RCC 7860 (cell line): ENCODE measurements around the gene NOVA2.
A peak's percentile ranks its signal among the peaks of the same experiment; 100 is the strongest.

Experiments
- DNase-seq: peaks from one replicate; pipeline ENCODE4 v3.0.0-alpha.2; 2015; ENCODE audit warnings: low spot score
- FAIRE-seq: peaks from 2 replicates; lab custom pipeline; 2012; peaks lifted over from hg19 to GRCh38; lab: Jason Lieb, UNC

The NOVA2 gene, protein sequence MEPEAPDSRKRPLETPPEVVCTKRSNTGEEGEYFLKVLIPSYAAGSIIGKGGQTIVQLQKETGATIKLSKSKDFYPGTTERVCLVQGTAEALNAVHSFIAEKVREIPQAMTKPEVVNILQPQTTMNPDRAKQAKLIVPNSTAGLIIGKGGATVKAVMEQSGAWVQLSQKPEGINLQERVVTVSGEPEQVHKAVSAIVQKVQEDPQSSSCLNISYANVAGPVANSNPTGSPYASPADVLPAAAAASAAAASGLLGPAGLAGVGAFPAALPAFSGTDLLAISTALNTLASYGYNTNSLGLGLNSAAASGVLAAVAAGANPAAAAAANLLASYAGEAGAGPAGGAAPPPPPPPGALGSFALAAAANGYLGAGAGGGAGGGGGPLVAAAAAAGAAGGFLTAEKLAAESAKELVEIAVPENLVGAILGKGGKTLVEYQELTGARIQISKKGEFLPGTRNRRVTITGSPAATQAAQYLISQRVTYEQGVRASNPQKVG

DNA sequence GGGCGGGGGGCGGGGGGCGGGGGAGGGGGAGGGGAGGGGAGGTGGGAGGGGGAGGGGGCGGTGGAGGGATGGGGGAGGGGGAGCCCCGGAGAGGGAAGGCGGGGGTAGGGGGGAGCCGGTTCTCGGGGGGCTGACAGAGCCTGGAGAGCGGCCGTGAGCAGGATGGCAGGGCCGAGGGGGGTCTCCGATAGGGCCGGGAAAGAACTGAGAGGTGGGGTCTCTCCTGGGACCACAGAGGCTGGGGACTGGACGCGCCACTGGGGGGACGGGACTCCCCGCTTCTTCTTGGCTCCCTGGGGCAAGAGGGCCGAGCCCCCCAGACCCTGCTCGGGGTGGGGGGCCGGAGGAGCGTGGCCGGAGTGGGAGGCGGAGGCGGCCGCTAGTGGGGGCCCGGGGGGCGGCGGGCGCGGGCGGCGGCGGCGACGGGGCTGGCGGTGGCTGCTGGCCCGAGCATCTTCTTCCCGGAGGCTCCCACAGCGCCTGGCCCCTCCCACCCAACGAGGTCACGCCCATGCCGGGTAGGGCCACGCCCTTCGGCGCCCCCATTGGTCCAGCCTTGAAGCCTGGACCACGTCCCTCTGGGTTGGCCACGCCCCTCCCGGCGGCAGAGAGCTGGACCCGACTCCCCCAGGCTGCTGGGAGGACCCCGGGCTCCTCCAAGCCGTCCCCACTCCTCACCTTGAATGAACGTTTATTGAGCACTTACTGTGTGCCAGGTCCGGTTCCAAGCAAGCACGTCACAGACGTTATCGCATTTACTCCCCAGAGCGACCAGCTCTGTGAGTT is at the start of gene NOVA2:
NOVA2 (minus strand) TSS at position 313 of the 786 bp plus-strand sequence. CDS start 514 bp downstream, outside the sequence.
- DNase-seq, result no peak
- no peak for FAIRE-seq

DNA sequence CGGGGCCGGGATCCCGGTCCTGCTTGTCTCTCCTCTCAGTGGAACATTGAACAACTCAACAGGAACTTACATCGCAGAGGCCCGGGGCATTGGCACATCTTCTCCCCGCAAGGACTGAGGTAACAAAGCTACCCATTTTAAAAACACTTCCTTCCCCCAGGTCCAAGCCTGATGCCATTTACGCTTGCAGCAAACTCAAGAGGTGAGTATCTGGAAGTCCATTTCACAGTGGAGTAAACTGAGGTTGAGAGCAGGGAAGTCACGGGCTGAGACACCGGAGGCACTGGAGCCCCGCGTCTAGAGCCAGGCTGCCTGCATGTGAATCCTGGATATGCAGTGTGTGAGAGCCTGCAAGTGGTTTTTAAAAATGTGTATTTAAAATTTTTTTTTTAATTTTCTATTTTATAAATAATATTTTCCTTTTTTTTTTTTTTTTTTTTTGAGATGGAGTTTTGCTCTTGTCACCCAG is 49.7 kb upstream of the NOVA2 start:
- DNase-seq (no peak), FAIRE-seq (no peak)

DNA sequence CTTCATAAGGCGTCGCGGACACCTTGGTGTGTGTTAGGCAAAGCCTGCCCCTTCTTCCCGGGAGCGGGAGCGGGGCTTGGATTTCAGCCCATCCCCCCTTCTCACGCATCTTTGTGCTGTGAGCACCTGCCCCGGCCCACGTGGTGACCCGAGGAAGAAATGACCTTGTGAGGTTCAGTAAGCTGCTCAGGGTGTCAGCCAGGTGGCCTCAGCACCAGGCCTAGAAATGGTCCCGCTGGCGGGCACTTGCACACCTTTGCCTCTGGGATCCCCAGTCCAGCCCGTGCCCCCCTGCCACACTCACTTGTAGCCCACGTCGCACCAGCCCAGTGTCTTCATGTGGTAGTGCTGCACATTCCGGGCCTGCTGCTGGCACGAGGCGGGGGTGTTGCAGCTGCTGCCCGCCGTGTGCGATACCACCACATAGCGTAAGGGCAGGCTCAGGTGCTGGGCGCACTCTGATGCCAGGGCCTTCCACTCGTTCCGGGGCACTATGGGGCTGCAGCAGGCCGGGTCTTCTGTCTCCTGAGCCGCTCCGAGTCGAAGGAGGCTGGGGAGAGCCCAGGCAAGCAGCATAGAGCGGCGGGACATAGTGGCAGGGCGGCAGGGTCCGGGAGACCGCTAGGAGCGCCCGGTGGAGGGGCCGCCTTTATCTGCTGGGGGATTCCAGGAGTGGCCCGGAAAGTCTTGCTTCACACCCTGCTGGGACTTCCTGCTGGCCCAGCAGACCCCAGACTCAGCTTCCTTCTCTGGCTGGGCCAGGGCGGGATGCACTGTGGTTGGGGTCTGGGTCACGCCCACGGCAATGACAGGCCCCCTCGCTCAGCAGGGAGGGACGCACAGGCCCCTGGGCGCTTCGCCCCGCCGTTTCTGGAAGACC is 49.0 kb upstream of the NOVA2 start, which contains the start of gene PGLYRP1:
PGLYRP1 (minus strand) TSS at position 623 of the 880 bp plus-strand sequence; CDS start at position 591, 32 bp downstream.
- FAIRE-seq (no peak), DNase-seq (no peak)

DNA sequence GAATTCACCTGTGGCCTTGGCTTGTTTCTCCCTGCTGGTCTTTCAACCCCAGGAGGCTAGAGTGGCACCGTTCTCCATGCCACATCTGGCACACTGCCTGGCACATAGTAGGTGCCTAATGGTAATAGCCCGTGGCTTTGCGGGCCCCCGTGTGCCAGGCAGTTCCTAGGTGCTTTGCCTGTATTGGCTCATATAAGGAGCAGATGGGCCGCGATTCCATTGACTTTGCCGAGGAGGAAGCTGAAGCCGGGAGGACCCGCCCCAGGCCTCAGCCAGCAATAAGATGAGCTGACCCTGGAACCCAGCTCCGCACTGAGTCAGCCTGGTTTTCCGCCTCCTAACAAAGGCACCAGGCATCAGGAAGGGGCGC is 48.4 kb upstream of the NOVA2 start:
- DNase-seq, result no peak
- FAIRE-seq, result no peak

DNA sequence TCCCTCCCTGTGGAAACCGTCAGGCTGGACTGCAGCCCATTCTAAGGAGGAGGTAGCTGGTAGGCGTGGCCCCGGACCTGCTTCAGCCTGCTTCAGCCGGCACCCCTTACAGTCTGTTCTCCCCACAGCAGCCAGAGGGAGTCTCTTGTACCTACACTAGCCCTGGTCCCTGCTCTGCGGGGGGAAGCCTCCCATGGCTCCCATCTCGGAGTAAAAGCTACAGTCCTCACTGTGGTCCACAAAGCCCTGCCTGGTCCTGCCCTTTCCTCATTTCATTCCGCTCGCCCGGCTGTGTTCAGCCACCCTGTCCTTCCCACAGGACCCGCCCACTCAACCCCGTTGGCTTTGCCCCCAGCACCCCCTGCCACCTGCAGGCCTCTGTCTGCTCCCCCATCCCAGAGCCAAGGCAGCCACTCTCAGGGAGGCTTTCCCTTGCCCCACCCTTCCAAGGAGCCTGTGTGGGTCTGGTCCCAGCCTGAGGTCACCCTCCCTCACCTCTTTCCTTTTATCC is 47.9 kb upstream of the NOVA2 start:
- FAIRE-seq (no peak), DNase-seq (no peak)

DNA sequence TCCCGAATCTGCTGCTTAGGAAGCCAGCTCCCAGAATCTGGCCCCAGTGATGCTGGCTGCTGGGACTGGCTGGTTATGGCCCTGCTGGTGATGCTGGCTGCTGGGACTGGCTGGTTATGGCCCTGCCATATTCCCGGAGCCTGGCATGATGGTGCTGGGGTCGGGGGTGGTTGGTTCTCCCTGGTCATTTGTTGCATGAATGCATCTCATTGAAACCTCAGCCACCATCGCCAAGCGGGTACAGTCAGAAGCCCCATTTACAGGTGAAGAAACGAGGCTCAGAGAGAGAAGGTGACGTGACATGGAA is 47.1 kb upstream of the NOVA2 start:
- FAIRE-seq (no peak), DNase-seq (no peak)

DNA sequence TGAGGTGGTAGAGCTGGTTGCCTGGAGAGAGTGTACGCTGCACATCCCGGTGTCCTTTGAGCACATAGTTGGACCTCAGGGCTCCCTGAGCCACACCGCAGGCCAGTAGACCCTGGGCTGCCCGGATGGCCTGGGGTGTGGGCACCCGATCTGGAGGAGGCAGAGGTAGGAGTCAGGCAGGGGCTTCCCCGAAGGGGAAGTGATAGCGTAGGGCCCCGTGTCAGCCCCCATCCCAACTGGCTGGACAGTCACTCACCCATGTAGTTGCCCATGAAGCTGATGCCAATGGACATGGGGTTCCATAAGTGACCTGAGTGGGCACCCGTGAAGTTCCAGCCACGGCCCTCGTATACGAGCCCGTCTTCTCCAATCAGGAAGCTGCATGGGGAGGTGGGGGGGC is 45.6 kb upstream of the NOVA2 start:
- FAIRE-seq, result no peak

DNA sequence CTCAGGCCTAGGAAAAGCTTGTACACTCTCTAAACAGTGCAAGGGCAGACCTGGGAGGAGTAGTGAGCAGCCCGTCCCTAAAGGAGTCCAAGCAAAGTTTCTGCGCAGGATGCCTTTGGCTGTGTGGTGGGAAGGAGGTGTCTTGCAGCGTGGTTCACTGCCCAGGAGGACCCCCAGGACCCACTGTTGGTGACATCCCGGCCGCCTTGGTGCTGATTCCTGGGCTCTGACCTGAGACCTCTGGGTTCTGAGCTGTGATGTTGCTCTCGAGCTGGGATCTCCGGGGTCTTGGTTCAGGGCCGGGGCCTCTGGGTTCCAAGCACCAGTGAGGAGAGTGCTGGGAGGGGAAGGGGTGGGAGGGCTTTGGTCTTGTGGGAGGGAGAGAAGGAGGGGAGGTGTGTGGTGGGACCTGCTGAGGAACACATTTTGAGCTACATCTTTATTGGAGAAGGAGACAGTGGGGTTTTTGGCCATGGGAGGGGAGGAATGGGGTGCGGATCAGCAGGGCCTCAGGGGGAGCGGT is 45.1 kb upstream of the NOVA2 start:
- FAIRE-seq (no peak), DNase-seq (no peak)

More for the DNA sequence above, 45.6 kb upstream of the NOVA2 start:
- no peak for DNase-seq

DNA sequence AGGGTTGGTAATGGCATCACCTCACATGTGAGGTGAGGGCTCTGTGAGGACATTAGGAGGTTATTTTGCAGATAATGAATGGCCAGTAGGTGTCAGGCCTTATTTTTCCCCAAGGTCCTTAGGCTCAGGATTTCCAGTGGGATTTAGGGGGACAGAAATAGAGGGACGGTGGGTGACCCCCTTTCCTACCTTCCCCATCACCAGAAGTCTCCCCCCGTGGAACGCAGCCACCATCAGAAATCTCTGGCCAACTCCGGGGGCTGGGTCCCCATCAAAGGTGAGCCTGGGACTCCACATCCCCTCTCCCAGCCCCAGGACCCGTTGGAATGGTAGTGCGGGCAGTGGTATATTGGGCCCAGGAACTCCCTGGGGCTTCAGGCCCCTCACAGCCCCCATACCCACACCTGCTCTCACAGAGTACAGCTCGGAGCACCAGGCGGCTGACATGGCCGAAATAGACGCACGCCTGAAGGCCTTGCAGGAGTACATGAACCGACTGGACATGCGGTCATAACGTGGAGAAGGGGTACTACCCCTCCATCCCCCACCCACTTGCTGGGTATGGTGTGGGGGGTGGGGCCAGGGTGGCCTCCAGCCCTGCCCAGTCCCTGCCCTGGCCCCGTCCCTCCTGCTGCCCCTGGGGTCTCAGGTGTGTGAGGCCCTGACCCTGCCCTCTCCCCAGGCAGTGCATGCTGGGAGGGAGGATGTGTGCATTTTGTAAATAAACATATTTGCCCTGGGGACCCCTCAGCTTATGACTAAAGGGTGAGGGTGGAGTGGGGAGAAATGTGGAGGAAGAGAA is 44.4 kb upstream of the NOVA2 start:
- no peak for FAIRE-seq

DNA sequence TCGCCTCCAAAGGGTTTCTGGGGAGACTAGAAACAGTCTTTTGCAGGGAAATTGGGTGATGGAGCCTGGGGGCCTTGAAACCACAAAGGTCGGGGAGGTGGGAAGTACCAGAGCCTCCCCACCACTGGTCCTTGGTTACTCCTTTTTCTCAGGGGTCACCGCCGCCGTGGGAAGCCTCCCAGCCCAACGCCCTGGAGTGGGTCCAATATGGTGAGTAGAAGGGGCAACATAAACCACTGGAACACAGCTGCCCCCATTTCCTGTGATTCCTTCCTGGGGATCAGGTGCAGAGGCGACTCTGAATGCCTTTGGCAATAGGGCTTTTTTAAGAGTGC is 43.4 kb upstream of the NOVA2 start:
- DNase-seq (no peak), FAIRE-seq (no peak)

More for the DNA sequence above, 44.4 kb upstream of the NOVA2 start:
- no peak for DNase-seq

DNA sequence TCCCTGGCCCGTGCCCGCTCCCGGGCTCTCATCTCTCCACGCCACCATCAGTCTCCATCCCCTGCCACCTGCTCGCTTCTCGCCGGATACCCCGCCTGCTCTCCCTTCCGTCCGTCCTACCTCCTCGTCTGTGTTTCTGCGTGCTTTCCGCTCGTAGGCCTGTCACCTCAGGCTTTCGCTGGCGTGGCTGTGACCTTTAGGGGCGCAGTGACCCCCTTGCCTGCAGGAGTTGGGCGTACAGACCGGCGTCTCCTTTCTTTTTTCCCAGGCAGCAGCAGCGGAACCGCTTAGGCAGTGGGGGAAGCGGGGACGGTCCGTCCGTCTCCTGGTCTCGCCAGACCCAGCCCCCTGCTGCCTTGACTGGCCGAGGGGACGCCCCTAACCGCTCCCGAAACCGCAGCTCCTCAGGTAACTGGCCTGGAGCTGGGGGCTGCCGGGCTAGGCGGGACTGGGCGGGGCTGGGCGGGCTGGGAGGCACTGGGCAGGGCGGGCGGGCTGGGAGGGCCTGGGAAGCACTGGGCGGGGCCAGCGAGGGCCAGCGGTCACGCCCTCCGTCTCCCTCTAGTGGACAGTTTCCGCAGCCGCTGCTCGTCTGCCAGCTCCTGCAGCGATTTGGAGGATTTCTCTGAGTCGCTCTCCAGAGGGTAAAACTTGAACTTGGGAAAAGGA is 42.9 kb upstream of the NOVA2 start:
- DNase-seq, result peak; percentile 47
- FAIRE-seq, result no peak

DNA sequence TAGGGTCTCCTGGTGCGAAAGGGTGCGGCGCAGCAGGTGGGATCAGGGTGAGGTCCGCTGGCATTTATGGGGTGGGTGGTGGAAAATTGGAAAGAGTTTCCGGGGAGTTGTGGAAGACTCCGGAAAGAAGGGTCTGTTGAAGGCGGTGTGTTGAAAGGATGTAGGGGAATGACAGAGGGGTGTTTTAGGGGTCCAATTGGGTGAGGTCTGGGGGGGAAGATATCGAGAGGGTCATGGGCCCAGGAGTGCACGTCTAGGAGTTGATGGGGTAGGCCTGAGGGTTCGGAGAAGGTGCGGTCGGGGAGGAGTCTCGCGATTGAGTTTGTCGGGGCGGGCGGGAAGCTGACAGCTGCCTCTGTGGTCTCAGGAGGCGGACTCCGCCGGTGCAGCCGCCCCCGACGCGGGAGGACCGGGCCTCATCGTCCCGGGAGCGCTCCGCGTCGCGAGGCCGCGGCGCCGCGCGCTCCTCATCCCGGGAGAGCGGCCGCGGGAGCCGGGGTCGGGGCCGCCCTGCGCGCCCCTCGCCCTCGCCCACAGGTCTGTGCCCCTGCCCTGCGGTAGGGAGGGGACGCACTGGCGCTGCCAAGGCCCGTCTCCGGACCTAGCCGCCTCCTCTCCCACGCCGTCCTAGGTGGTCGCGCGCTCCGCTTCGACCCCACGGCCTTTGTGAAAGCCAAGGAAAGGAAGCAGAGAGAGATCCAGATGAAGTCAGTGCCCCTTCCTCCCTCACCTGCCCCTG is 42.2 kb upstream of the NOVA2 start:
- DNase-seq (no peak), FAIRE-seq (no peak)

DNA sequence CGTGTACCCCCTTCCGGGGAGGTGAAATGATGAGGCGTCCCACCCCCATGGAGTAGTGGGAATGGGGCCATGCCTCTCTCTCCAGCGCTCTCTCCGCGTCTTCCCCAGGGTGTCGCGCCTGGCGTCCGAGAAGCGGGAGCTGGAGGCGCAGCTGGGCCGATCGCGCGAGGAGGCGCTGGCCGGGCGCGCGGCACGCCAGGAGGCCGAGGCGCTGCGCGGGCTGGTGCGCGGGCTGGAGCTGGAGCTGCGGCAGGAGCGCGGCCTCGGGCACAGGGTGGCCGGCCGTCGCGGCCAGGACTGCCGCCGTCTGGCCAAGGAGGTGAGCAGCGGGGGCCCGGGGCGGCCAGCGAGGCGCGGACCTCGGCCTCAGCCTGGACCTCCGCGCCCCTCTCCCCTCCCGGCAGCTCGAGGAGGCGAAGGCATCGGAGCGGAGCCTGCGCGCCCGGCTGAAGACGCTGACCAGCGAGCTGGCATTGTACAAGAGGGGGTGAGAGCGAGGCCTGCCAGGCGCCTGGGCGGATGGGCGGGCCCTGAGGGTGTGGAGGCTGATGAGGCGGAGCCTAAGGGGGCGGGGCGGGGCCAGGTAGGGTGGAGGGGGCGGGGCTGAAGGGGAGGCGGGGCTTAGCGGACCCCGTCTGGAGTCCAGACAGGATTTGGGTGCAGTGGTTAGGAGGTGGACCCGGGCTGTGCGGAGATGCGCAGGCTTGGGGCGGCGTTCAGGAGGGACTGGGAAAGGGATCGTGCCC is 41.4 kb upstream of the NOVA2 start:
- DNase-seq, result no peak
- FAIRE-seq, result no peak

DNA sequence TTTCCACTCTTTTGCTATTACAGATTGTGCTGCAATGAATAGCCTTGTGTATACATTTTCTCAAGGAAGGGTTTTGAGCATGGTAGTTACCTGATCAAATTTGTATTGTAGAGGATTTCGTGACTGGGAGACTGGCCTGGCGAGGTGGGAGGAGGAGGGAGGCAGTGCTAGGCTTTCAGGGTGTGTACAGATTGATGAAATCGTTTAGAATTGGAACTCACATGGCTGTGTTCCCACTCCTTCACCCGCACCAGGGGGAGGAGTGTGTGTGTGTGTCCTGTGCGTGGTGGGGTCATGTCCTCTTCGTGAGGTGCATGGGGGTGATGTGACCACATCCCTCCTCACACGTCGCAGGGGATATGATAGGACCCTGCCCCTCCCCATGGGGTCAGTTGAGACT is 40.9 kb upstream of the NOVA2 start:
- no peak for FAIRE-seq
- no peak for DNase-seq

DNA sequence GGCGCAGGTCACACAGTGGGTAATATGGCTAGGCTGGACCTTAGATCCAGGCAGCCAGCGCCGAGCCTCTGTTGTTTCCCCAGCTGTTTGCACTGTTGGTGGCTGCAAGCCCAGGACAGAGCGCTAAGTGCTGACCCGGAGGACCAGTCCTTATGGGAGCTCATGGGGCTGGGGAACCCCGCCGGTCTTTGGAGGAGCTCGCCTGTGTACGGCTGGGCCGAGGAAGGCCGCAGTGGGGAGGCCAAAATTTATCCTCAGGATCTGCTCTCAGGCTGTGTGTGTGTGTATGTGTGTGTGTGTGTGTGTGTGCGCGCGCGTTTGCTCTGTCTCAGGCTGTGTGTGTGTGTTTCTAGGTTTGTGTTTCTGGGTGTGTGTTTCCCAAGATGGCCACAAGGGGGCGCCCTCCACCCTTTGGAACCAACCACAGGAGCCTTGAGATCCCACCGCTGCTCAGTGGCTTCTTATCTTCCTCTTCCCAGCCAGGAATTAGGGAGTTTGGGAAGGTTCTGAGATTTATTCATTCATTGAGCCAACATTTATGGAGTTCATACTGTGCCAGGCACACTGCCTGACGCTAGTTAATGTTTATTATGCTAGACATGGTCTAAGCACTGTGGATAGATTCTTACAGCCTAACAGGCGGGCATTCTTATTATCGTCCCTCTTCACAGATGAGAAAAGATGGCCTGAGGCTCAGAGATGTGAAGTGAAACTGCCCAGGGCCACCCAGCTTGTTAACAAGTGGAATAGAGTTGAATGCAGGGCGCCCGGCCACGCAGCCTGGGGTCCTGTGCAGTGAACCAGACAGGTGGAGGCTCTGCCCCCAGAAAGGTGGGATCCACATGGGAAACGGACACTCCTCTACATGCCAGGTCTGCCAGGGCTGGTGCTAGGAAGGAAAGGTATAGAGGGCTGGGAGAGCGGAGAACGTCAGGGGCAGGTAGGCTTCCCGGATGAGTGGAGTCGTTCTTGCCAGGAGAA is 36.2 kb upstream of the NOVA2 start:
- DNase-seq (no peak), FAIRE-seq (no peak)

DNA sequence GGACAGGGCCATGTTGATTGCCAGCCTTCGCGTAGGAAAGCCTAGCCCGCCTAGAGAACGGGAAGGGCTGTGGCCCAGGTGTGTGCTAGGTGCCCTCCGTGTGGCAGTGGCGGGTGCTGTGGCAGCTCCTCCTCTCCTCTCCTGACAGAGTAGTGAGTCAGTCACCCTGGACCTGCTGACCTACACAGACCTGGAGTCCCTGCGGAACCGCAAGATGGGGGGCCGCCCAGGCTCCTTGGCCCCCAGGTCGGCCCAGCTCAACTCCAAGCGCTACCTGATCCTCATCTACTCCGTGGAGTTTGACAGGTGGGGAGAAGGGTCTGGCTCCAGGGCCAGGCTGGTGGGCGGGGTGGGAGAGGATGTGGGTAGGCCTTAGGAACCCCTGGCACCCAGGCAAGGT is 32.7 kb upstream of the NOVA2 start:
- FAIRE-seq (no peak), DNase-seq (no peak)
